ENCODE measurements around the gene ALOXE3.

Gene ALOXE3

DNA sequence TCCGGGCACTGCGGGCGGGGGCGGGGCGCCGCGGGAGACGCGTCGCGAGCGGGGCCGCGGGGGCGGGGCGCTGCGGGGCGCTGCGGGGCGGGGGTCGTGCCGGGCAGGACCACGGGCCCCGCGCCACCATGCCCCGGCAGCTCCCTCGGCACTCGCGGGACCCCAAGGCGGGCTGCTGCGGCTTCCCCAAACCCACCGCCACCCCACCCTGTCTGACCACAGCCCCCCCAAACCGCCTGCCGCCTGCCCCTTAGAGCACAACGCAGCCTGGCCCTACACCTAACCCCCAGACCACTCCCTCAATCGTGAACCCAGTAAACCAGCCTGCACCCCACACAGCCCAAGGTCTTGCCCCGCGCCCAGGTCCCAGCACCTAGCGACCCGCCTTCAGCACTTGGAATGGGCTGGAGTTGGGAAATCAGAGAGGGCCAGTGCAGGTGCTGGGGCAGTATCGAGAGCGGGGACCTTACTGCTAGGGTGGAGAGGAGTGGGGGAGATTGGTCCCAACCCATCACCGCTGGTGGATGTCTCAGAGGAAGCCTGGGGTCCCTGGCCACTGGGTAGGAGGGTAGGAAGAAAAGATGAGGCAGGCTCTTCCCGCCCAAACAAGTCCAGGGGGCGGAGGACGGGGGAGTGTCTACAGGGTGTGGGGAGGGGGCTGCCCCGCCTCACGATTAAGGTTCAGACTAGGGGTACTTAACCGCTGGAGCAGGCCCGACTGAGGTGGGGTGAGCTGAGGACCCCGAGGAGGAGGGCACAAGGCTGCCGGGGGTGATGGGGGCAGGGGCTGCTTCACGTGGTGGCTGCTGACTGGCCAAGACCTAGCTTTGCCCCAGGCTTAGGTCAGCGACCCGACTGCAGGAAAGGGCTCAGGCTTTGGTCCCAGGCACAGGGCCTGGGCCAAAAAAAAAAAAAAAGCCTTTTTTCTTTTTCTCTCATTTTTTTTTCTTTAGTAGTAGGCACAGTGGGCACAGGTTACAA lies 45.0 kb upstream of the ALOXE3 start:
- TF ChIP-seq POLR2AphosphoS5 (IDR thresholded peaks at IDR 0.05; ENCODE audit: low read depth, low read length) (no peak), TAF1 (IDR thresholded peaks at IDR 0.05; ENCODE audit: borderline replicate concordance, insufficient read depth, low read length) (no peak)
- TF ChIP-seq, protein P1, sequence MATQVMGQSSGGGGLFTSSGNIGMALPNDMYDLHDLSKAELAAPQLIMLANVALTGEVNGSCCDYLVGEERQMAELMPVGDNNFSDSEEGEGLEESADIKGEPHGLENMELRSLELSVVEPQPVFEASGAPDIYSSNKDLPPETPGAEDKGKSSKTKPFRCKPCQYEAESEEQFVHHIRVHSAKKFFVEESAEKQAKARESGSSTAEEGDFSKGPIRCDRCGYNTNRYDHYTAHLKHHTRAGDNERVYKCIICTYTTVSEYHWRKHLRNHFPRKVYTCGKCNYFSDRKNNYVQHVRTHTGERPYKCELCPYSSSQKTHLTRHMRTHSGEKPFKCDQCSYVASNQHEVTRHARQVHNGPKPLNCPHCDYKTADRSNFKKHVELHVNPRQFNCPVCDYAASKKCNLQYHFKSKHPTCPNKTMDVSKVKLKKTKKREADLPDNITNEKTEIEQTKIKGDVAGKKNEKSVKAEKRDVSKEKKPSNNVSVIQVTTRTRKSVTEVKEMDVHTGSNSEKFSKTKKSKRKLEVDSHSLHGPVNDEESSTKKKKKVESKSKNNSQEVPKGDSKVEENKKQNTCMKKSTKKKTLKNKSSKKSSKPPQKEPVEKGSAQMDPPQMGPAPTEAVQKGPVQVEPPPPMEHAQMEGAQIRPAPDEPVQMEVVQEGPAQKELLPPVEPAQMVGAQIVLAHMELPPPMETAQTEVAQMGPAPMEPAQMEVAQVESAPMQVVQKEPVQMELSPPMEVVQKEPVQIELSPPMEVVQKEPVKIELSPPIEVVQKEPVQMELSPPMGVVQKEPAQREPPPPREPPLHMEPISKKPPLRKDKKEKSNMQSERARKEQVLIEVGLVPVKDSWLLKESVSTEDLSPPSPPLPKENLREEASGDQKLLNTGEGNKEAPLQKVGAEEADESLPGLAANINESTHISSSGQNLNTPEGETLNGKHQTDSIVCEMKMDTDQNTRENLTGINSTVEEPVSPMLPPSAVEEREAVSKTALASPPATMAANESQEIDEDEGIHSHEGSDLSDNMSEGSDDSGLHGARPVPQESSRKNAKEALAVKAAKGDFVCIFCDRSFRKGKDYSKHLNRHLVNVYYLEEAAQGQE (IDR thresholded peaks at IDR 0.05; ENCODE audit: insufficient read depth in 1 of 2, low read depth in 2 of 2, low read length in 2 of 2) = no peak

GRCh38 chr17:8162233-8162996 lies 44.1 kb upstream of the ALOXE3 start, which contains the start of gene VAMP2:
VAMP2 (minus strand) TSS chr17:8162948; CDS start chr17:8162879, 69 bp downstream.
- TF ChIP-seq, protein P1 (IDR thresholded peaks at IDR 0.05; ENCODE audit: insufficient read depth in 1 of 2, low read depth in 2 of 2, low read length in 2 of 2) = no peak
- TF ChIP-seq FOXP2 (optimal IDR thresholded peaks at IDR 0.05; ENCODE audit: borderline replicate concordance, extremely low read depth, extremely low read length, insufficient read depth) = peak; percentile 77
- peak; percentile 55; the same call in 1 of the 2 replicates for TF ChIP-seq POLR2AphosphoS5 (IDR thresholded peaks at IDR 0.05; ENCODE audit: low read depth, low read length)
- 0 out of 2 replicates have a peak, but pooled peaks have one; percentile 38 for TF ChIP-seq SIN3A (IDR thresholded peaks at IDR 0.05; ENCODE audit: borderline replicate concordance, insufficient read depth, low read length)
- peak; percentile 54; the same call in 1 of the 2 replicates for TF ChIP-seq TAF1 (IDR thresholded peaks at IDR 0.05; ENCODE audit: borderline replicate concordance, insufficient read depth, low read length)

DNA sequence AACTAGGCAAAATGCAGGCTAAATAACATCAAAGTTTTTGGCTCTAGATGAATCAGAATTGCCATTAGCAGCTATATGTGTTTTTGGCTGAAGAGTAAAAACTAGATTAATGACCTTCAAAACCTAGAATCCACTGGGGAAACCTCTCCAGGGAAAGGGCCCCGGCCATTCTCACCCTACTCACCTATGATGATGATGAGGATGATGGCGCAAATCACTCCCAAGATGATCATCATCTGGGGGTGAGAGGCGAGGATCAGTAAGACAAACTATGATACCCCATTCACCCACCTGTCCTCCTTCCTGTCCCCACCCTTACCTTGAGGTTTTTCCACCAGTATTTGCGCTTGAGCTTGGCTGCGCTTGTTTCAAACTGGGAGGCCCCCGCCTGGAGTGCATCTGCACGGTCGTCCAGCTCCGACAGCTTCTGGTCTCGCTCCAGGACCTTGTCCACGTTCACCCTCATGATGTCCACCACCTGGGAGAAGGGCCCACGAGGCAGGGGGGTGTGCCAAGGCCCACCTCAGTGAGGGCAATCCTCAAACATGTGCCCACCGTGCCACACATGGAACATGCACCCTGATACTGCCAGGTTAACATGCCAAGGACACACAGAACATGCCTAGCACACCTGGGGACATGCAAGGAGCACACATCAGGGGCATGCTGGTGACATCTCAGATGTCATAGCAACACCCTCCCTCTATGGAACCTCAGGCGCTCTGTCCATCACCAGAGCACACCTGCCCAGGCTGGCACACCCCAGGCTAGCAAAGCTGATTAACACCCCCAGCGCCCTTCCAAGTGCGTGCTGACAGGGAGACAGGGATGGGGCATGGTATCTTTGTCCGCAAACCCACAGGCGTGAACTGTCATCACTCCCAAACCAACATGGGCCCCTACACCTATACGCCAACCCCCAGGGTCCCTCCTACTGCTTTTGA lies 43.2 kb upstream of the ALOXE3 start:
- TF ChIP-seq TAF1 (IDR thresholded peaks at IDR 0.05; ENCODE audit: borderline replicate concordance, insufficient read depth, low read length) (no peak), POLR2AphosphoS5 (IDR thresholded peaks at IDR 0.05; ENCODE audit: low read depth, low read length) (no peak), FOXP2 (optimal IDR thresholded peaks at IDR 0.05; ENCODE audit: borderline replicate concordance, extremely low read depth, extremely low read length, insufficient read depth) (no peak), SIN3A (IDR thresholded peaks at IDR 0.05; ENCODE audit: borderline replicate concordance, insufficient read depth, low read length) (no peak)
- TF ChIP-seq, protein P1 (IDR thresholded peaks at IDR 0.05; ENCODE audit: insufficient read depth in 1 of 2, low read depth in 2 of 2, low read length in 2 of 2) = no peak

DNA sequence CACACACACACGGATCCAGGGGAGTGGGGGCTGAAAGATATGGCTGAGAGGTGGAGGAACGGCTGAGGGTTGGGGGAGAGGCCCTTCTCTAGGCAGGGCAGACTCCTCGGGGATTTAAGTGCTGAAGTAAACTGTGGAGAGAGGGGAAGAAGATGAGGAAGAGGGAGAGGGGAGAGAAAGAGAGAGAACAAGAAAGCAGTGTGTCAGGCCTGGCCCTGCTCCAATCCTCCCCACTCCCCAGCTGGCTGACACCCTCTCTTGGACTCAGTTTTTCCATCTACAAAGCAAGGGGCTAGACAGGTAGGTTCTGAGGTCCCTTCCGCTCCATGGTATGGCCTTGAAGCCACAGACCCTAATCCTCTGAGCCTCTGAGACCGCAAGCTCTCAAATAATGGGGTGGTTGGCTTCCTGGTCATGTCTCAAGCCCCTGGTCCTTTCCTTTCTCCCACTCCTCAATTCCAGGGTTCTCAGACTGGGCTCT lies 42.5 kb upstream of the ALOXE3 start:
- no peak for TF ChIP-seq FOXP2 (optimal IDR thresholded peaks at IDR 0.05; ENCODE audit: borderline replicate concordance, extremely low read depth, extremely low read length, insufficient read depth)
- TF ChIP-seq, protein P1 (IDR thresholded peaks at IDR 0.05; ENCODE audit: insufficient read depth in 1 of 2, low read depth in 2 of 2, low read length in 2 of 2) = no peak

All from PFSK-1 (cell line).